Measurements from ENCODE around the gene PITX1.

DNA sequence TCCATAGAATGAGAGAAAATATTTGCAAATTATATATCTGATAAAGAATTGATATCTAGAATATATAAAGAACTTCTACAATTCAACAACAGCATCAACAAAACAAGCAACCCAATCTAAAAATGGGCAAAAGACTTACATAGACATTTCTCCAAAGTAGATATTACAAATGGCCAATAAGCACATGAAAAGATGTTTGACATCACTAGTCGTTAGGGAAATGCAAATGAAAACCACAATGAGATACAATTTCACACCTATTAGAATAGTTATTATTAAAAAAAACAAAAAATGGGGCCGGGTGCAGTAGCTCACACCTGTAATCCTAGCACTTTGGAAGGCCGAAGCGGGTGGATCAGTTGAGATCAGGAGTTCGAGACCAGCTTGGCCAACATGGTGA lies 41.9 kb downstream of the PITX1 start:
- TF ChIP-seq GATA3 (IDR thresholded peaks at IDR 0.05; ENCODE audit: low read depth, low read length), result no peak
- no peak for TF ChIP-seq GATA2 (IDR thresholded peaks at IDR 0.05; ENCODE audit: low read depth, low read length)

Data from SH-SY5Y (cell line).